Measurements from ENCODE around the gene MRAP. TPM values are rescaled to one million over a fixed set of nuclear protein-coding genes. Genes with fewer than 3 reads are reported as not detected.

MRAP gene
- total and polyA plus RNA-seq, 10 of the 15 experiments (the other 5 are each of a cell fraction or from before 2014, with no cell fraction given): 0.34 to 1.2 TPM; not detected in 8

DNA sequence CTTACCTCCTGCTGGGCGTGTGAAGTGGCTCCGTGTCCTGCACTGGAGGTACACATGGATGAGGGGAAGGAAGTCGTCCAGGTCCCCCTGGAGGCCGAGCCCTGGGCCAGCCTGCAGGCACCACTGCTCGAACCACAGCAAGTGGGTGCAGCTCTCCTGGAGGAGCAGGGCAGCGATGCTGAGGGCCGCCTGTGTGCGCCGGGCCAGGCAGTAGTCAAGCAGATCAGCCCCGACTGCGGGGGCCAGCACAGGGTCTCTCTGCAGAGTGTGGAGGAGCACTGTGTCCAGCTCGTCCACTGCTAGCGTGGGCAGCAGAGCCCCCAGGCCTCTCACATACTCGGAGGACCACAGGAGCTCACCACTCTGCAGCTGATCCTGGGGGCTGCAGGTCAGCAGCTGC lies 48.3 kb downstream of the MRAP start:
- ChIA-PET POLR2A (no interaction called here), RAD21 (ENCODE audit: unreplicated experiment) (no interaction called here), CTCF (no interaction called here), SMC1A (ENCODE audit: uncharacterized antibody, unreplicated experiment) (no interaction called here)
- no peak overlapping the region for H3K4me2 ChIP-seq (ENCODE audit: control insufficient read depth, insufficient read depth)
- H3K79me2 ChIP-seq (ENCODE audit: control insufficient read depth, insufficient read depth, low read length): no peaks in the 10 kb centered on the region
- WGBS (ENCODE audit: insufficient coverage, insufficient replicate concordance, low lambda C conversion rate, missing lambda C conversion rate): 98% methylated on average over 11 of the region's 14 CpGs
- in situ Hi-C loops (cut with MboI): no loop called here
- intact Hi-C loops (cut with micrococcal nuclease; ENCODE audit: unreplicated experiment): no loop called here
- H3K4me1 ChIP-seq (ENCODE audit: control insufficient read depth, insufficient read depth, low read length): peaks cover 7% of the 10 kb centered on the region
- BruUV-seq (replicated peaks): no TSS peak
- no peak overlapping the region for H2AFZ ChIP-seq (ENCODE audit: control insufficient read depth, low read depth, low read length)
- no peak overlapping the region for H3K9ac ChIP-seq (ENCODE audit: control insufficient read depth, insufficient read depth, low read length)
- peaks cover 40 to 57% of the 10 kb centered on the region in 2 experiments for H3K36me3 ChIP-seq (ENCODE audit: control insufficient read depth in 2 of 2, insufficient read depth in 2 of 2, low read length in 1 of 2)
- no peaks in the 10 kb centered on the region for H3K27me3 ChIP-seq (replicated peaks in 1 of 2; ENCODE audit: control insufficient read depth in 2 of 2, insufficient read depth in 2 of 2, low read length in 1 of 2)
- TF ChIP-seq POU2F2 (IDR thresholded peaks at IDR 0.05; ENCODE audit: borderline replicate concordance, low read depth, low read length): no peak
- TF ChIP-seq SMC3 (IDR thresholded peaks at IDR 0.05; ENCODE audit: borderline replicate concordance, low read length): no peak
- no peak for TF ChIP-seq ZNF622 (IDR thresholded peaks at IDR 0.05)
- TF ChIP-seq, protein P1, sequence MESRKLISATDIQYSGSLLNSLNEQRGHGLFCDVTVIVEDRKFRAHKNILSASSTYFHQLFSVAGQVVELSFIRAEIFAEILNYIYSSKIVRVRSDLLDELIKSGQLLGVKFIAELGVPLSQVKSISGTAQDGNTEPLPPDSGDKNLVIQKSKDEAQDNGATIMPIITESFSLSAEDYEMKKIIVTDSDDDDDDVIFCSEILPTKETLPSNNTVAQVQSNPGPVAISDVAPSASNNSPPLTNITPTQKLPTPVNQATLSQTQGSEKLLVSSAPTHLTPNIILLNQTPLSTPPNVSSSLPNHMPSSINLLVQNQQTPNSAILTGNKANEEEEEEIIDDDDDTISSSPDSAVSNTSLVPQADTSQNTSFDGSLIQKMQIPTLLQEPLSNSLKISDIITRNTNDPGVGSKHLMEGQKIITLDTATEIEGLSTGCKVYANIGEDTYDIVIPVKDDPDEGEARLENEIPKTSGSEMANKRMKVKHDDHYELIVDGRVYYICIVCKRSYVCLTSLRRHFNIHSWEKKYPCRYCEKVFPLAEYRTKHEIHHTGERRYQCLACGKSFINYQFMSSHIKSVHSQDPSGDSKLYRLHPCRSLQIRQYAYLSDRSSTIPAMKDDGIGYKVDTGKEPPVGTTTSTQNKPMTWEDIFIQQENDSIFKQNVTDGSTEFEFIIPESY (IDR thresholded peaks at IDR 0.05): no peak
- no peak for TF ChIP-seq HDAC6 (IDR thresholded peaks at IDR 0.05; ENCODE audit: unreplicated experiment)
- TF ChIP-seq NBN (IDR thresholded peaks at IDR 0.05): no peak
- no peak for TF ChIP-seq SIX5 (IDR thresholded peaks at IDR 0.05; ENCODE audit: low read depth, low read length, severe bottlenecking)
- TF ChIP-seq, protein P2, sequence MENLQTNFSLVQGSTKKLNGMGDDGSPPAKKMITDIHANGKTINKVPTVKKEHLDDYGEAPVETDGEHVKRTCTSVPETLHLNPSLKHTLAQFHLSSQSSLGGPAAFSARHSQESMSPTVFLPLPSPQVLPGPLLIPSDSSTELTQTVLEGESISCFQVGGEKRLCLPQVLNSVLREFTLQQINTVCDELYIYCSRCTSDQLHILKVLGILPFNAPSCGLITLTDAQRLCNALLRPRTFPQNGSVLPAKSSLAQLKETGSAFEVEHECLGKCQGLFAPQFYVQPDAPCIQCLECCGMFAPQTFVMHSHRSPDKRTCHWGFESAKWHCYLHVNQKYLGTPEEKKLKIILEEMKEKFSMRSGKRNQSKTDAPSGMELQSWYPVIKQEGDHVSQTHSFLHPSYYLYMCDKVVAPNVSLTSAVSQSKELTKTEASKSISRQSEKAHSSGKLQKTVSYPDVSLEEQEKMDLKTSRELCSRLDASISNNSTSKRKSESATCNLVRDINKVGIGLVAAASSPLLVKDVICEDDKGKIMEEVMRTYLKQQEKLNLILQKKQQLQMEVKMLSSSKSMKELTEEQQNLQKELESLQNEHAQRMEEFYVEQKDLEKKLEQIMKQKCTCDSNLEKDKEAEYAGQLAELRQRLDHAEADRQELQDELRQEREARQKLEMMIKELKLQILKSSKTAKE (IDR thresholded peaks at IDR 0.05; ENCODE audit: low read depth, poor library complexity, severe bottlenecking): no peak
- no peak for TF ChIP-seq RBBP5 (conservative IDR thresholded peaks at IDR 0.05)
- TF ChIP-seq CREB1 (IDR thresholded peaks at IDR 0.05; ENCODE audit: low read depth): no peak
- TF ChIP-seq MTA3 (IDR thresholded peaks at IDR 0.05; ENCODE audit: borderline replicate concordance, low read length): no peak
- TF ChIP-seq, protein P3, sequence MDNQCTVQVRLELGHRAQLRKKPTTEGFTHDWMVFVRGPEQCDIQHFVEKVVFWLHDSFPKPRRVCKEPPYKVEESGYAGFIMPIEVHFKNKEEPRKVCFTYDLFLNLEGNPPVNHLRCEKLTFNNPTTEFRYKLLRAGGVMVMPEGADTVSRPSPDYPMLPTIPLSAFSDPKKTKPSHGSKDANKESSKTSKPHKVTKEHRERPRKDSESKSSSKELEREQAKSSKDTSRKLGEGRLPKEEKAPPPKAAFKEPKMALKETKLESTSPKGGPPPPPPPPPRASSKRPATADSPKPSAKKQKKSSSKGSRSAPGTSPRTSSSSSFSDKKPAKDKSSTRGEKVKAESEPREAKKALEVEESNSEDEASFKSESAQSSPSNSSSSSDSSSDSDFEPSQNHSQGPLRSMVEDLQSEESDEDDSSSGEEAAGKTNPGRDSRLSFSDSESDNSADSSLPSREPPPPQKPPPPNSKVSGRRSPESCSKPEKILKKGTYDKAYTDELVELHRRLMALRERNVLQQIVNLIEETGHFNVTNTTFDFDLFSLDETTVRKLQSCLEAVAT (IDR thresholded peaks at IDR 0.05): no peak
- no peak for DNase-seq (ENCODE audit: low read depth, low spot score)
- no peak for FAIRE-seq
- H4K20me1 ChIP-seq (ENCODE audit: control insufficient read depth, insufficient read depth): no peaks in the 10 kb centered on the region
- H3K4me3 ChIP-seq: no peak overlapping the region
- peaks cover 11% of the 10 kb centered on the region; the same call in 2 of the 3 replicates for H3K9me3 ChIP-seq (replicated peaks; ENCODE audit: control insufficient read depth, insufficient read depth, low read length)
- H3K27ac ChIP-seq (ENCODE audit: control insufficient read depth, insufficient read depth): no peak overlapping the region
- no peak for ATAC-seq
